BLaER1 (cell line): ENCODE results near the gene BBS2.

Source experiments
- H3K27ac ChIP-seq: shearing (Covaris generic); formaldehyde crosslinking; 2 replicates; pipeline ENCODE4 v1.8.1; 2022
- H3K27me3 ChIP-seq: shearing (Covaris generic); formaldehyde crosslinking; 2 replicates; pipeline ENCODE4 v1.8.1; 2022
- H3K36me3 ChIP-seq: shearing (Covaris generic); formaldehyde crosslinking; 2 replicates; pipeline ENCODE4 v1.8.1; 2022
- H3K4me1 ChIP-seq: shearing (Covaris generic); formaldehyde crosslinking; 2 replicates; pipeline ENCODE4 v1.8.1; 2022
- H3K4me2 ChIP-seq: shearing (Covaris generic); formaldehyde crosslinking; 2 replicates; pipeline ENCODE4 v1.8.1; 2022
- H3K4me3 ChIP-seq: shearing (Covaris generic); formaldehyde crosslinking; 2 replicates; pipeline ENCODE4 v1.8.1; 2022
- H3K9ac ChIP-seq: shearing (Covaris generic); formaldehyde crosslinking; 2 replicates; pipeline ENCODE4 v1.8.1; 2022
- H3K9me3 ChIP-seq: shearing (Covaris generic); formaldehyde crosslinking; 2 replicates; pipeline ENCODE4 v1.8.1; 2022
- H4K20me1 ChIP-seq: shearing (Covaris generic); formaldehyde crosslinking; 2 replicates; pipeline ENCODE4 v1.8.1; 2022
- Cebpa-rat ChIP-seq: shearing (Covaris generic); IDR thresholded peaks from 2 replicates; pipeline ENCODE4 v1.8.1; 2022

Gene BBS2

DNA sequence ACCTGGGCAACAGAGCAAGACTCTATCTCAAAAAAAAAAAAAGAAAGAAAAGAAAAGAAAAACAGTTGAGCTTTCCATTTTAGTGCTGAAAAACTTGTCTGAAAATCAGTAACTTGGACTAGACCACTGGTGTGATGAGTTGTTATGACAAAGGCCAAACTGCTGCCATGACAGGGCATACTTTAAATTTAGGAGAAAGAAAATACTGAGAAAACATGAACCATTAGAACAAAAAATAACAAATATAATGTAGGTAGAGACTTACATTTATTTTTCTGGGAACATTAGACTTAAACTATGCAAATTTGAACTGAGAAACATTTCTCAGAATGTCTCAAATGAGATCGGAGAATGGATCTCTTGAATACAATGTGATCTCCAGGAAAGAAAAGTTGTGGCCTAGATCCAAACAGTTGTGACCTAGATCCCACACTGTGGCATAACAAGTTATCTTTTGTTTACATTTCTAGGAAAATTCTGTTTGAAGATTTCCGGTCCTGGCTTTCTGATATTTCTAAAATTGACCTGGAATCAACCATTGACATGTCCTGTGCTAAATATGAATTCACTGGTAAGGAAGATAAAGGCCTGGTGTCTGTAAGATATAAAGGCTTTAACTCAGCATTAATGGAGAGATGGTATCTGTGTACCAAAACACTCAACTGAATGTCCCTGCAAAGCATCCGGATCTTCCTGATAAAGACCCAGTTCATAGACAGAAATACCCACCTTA lies 57.6 kb downstream of the BBS2 start:
- no peak overlapping the region for H3K4me3 ChIP-seq
- H3K36me3 ChIP-seq, result peaks cover 92% of the 10 kb centered on the region
- H3K27ac ChIP-seq, result no peak overlapping the region
- no peaks in the 10 kb centered on the region for H3K9me3 ChIP-seq
- no peak overlapping the region for H3K9ac ChIP-seq
- TF ChIP-seq Cebpa-rat, result no peak
- H3K27me3 ChIP-seq, result no peaks in the 10 kb centered on the region
- H3K4me1 ChIP-seq, result no peaks in the 10 kb centered on the region
- H4K20me1 ChIP-seq, result no peaks in the 10 kb centered on the region
- H3K4me2 ChIP-seq, result no peak overlapping the region

DNA sequence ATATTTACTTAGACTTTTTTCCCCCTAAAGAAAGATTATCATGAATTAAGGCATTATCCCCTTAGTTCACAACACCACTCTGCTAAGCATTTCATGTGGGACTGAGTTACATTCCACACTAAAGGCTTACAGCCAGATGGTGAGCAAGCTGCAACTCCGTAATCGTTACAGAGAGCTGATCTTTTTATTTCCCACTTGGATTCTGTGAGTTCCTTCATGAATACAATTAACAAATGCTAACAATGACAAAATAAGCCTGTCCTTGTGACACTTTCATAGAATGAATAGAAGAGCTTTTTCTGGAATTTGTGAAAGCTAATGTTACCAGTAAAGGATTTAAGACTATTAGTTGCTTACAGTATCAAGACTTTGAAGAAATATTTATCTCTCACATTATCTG lies 59.7 kb downstream of the BBS2 start:
- Histone ChIP-seq H3K9me3 (no peaks in the 10 kb centered on the region), H3K9ac (no peak overlapping the region), H3K4me3 (no peak overlapping the region), H4K20me1 (no peaks in the 10 kb centered on the region), H3K27me3 (no peaks in the 10 kb centered on the region), H3K36me3 (peaks cover 93% of the 10 kb centered on the region), H3K4me2 (no peak overlapping the region), H3K4me1 (no peaks in the 10 kb centered on the region), H3K27ac (no peak overlapping the region)
- TF ChIP-seq Cebpa-rat, result no peak

DNA sequence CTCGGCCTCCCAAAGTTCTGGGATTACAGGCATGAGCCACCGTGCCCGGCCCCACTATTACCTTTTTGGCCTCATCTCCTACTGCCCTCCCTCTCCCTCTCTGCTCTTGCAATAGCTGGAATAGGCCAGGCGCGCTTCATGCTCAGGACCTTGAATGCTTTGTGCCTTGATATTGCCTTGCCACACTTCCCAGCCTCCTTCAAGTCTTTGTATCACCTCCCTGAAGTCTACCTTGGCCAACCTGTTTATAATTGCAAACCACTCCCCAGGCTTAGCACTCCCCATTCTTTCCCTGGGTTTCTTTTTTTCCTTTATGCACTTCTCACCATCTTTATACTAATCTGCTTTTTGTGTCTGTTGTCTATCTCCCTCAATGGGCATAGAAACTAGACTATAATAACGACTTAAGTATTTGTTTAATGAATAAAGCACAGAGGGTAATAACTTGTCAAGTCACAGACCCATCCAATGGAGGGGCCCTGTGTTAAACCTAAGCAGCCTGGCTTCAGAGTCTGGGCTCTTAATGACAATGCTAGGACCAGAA lies 61.8 kb downstream of the BBS2 start:
- H3K27ac ChIP-seq, result no peak overlapping the region
- no peak overlapping the region for H3K4me3 ChIP-seq
- peaks cover 4% of the 10 kb centered on the region for H3K4me1 ChIP-seq
- no peaks in the 10 kb centered on the region for H3K27me3 ChIP-seq
- peaks cover 93% of the 10 kb centered on the region for H3K36me3 ChIP-seq
- TF ChIP-seq Cebpa-rat, result no peak
- no peak overlapping the region for H3K4me2 ChIP-seq
- H3K9me3 ChIP-seq, result no peaks in the 10 kb centered on the region
- H3K9ac ChIP-seq, result no peak overlapping the region
- H4K20me1 ChIP-seq, result peaks cover 3% of the 10 kb centered on the region; the same call in 1 of the 2 replicates

DNA sequence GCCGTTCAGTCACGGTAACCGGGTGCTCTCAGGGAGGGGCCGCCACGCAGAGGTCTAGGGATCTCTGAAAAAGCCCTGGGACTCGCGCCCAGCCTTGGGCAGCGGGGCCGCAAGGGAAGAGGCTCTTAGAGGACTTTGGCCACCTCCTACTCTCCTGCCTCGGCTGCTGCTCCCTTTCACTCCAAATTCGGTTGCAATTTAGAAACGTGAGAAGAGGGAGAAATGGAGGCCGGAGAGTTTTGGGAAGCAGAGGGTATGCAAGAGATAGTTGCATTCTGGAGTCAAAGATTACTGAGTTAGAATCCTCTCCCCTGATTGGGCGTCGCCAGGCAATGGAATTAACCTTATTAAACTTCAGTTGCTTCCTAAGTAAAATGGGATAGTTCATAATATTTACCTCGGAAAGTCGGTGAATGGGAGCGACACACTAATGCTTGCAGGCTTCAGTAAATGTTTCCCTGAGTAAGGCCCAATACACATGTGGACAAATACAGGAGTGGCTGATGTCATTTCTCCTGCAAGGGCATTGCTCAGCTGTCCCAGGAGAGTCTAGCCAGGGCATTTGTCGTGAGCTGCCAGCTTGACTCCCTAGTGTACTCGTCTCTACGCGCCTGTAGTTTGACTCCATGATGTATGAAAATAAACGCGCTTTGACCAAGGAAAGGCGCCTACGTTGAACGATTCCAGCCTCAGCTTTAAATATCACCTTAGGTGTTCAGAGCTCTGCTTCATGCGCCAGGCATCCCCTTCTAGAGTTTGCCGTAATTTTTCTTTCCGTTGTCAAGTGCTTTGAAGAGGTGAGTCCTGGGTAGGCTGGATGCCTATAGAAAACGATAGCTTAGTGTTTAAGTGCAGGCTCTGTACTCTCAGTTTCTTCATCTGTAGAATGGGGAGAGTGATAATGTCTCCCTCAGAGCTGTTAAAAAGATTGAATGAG lies 67.8 kb downstream of the BBS2 start:
- peaks cover 52% of the 10 kb centered on the region for H3K36me3 ChIP-seq
- peak overlapping the region; percentile 93 for H3K4me2 ChIP-seq
- peak overlapping the region; percentile 88 for H3K9ac ChIP-seq
- no peak for TF ChIP-seq Cebpa-rat
- H3K4me1 ChIP-seq, result peaks cover 35% of the 10 kb centered on the region
- H3K27me3 ChIP-seq, result no peaks in the 10 kb centered on the region
- H4K20me1 ChIP-seq, result peaks cover 51% of the 10 kb centered on the region
- no peaks in the 10 kb centered on the region for H3K9me3 ChIP-seq
- peak overlapping the region; percentile 75 for H3K27ac ChIP-seq
- peak overlapping the region; percentile 90 for H3K4me3 ChIP-seq

DNA sequence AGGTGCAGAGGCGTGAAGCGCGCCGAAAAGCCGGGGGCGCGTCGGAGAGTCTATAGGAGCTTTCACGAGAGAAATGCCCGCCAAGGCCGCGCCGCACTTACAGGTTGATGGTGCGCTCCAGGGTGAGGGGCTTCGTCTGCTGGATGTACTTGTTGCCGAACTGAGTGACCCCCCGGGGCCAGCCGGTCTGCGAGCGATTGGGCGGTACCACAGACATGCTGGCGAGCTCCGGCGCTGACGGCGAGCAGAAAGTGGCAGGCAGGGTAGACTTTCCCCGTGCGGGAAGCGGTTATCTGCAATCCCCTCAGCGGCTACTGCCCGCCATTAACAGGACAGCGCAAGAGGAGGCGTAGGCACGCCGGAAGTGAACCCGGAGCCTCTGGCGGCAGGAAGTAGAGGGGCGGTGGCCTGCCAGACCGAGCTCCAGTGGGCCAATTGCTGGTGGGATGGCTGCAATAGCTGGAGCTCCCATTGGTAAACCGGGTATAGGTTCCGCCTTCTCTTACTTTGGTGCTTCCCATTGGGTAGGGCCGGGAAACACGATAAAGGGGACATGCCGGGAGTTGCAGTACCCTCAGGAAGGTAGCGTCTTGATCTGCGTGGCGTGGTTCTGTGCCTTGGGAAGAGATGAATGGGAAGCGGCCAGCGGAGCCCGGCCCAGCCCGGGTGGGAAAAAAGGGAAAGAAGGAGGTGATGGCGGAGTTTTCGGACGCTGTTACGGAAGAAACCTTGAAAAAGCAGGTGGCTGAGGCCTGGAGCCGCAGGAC lies 68.7 kb downstream of the BBS2 start, which contains the start of the genes NUDT21 and OGFOD1:
TSS of gene NUDT21 (minus strand) at position 347 of the 767 bp plus-strand sequence. CDS start at position 217, 130 bp downstream.
TSS of gene OGFOD1 (plus strand) at position 569 of the 767 bp plus-strand sequence. CDS start at position 628, 59 bp downstream.
- H3K4me1 ChIP-seq, result peaks cover 35% of the 10 kb centered on the region
- peaks cover 56% of the 10 kb centered on the region for H4K20me1 ChIP-seq
- peak within 1 kb of the TSS; percentile 87 for H3K27ac ChIP-seq
- no peaks in the 10 kb centered on the region for H3K9me3 ChIP-seq
- peak within 1 kb of the TSS; percentile 90 for H3K4me3 ChIP-seq
- H3K27me3 ChIP-seq, result no peaks in the 10 kb centered on the region
- TF ChIP-seq Cebpa-rat, result no peak
- peak within 1 kb of the TSS; percentile 88 for H3K9ac ChIP-seq
- H3K36me3 ChIP-seq, result peaks cover 51% of the 10 kb centered on the region
- peak within 1 kb of the TSS; percentile 94 for H3K4me2 ChIP-seq

DNA sequence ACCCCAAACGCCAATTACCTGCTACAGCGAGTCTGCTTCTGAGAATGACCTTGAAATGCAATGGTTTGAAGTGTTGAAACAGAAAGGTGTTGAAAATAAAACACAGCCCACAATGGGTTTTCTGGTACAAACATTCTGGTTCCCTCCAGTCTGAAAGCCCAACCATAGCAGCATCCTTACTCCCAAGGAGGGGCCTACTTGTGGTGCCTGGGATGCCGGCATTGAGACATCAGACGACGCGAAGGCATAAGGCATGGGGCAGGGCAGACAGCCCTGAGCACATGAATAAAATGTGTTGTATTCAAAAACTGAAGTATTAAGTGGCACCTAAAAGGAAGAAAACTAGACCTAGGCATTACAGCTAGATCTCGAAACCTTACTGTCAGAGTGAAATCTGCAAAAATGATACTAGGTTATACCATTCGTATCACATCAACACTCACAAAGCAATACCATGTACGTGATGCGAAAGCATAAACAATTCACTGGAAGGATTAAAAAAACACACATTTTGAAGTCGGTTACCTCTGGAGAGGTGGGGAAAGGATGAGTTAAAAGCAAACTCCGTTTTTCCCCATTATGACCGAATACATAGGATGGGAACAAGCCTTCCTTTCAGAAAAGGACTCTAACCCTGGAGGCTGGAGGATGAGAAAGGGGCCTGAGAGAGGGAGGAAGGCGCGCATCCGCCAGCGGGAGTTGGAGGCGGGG lies 69.4 kb downstream of the BBS2 start:
- H4K20me1 ChIP-seq, result peaks cover 56% of the 10 kb centered on the region
- no peaks in the 10 kb centered on the region for H3K9me3 ChIP-seq
- peak overlapping the region; percentile 90 for H3K4me3 ChIP-seq
- TF ChIP-seq Cebpa-rat, result no peak
- peak overlapping the region; percentile 87 for H3K27ac ChIP-seq
- H3K4me1 ChIP-seq, result peaks cover 35% of the 10 kb centered on the region
- H3K4me2 ChIP-seq, result peak overlapping the region; percentile 94
- H3K27me3 ChIP-seq, result no peaks in the 10 kb centered on the region
- peaks cover 51% of the 10 kb centered on the region for H3K36me3 ChIP-seq
- H3K9ac ChIP-seq, result peak overlapping the region; percentile 88

DNA sequence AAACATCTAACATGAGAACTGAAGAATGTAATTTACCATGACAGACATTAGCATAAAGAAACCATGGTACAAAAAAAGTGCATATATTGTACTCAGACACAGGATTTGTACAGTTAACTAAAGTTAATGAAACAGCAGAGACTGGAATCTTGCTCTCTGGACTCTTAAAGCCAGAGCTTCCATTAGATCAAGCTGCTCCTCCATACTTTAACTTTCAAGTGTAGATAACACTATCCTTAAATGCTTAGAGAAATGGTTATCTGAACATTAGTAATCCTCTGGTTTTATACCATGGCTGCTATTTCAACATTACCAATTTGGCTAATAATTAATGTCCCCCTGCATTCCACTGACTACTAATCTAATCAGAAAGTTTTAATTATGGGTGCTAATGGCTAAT lies 71.8 kb downstream of the BBS2 start:
- H4K20me1 ChIP-seq, result peaks cover 53% of the 10 kb centered on the region
- H3K9ac ChIP-seq, result no peak overlapping the region
- H3K27me3 ChIP-seq, result no peaks in the 10 kb centered on the region
- TF ChIP-seq Cebpa-rat, result no peak
- H3K4me2 ChIP-seq, result peak overlapping the region; percentile 1; the same call in 1 of the 2 replicates
- H3K4me3 ChIP-seq, result no peak overlapping the region
- H3K4me1 ChIP-seq, result peaks cover 31% of the 10 kb centered on the region
- no peak overlapping the region for H3K27ac ChIP-seq
- H3K36me3 ChIP-seq, result peaks cover 51% of the 10 kb centered on the region
- no peaks in the 10 kb centered on the region for H3K9me3 ChIP-seq

DNA sequence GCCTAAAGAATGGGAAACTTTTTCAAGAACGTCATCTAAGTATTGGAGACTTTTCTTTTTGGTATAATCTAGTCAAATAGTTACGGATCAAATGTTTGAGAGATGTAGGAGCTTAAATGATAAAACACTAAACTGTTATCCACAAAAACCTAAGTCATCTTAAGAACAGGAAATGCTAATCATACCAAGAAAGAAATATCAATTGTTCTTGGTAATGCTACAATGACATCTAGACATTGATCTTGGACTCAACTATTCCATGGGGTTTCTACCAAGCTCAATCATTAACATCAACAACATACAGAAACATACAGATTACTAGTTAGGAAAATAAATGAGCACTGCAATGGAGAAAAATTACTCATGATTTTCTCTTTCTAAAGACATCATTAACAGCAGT lies 72.5 kb downstream of the BBS2 start:
- TF ChIP-seq Cebpa-rat, result no peak
- Histone ChIP-seq H3K36me3 (peaks cover 55% of the 10 kb centered on the region), H3K9ac (no peak overlapping the region)

DNA sequence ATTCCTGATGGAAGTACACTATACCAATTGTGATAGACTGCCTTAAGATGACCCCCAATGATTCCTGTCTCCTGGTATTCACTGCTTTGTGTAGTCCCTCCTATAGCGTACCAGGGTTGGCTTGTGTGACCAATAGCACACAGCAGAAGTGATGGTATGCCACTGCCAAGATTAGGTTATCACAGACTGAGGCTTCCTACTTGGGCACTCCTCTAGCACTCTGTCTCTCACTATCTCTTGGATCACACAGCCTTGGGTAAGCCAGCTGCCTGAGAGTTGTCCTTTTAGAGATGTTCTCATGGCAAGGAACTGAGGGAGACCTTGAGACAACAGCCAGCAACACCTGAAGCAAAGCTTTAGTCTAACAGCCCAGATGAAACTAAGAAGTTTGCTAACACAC lies 81.8 kb downstream of the BBS2 start:
- peaks cover 40% of the 10 kb centered on the region; the same call in 1 of the 2 replicates for H4K20me1 ChIP-seq
- peaks cover 92% of the 10 kb centered on the region for H3K36me3 ChIP-seq
- no peak overlapping the region for H3K4me2 ChIP-seq
- no peaks in the 10 kb centered on the region for H3K27me3 ChIP-seq
- no peaks in the 10 kb centered on the region for H3K9me3 ChIP-seq
- H3K4me1 ChIP-seq, result no peaks in the 10 kb centered on the region
- H3K9ac ChIP-seq, result no peak overlapping the region
- H3K27ac ChIP-seq, result no peak overlapping the region
- TF ChIP-seq Cebpa-rat, result no peak
- H3K4me3 ChIP-seq, result no peak overlapping the region

More for the DNA sequence above, 72.5 kb downstream of the BBS2 start:
- Histone ChIP-seq H3K27ac (no peak overlapping the region), H3K27me3 (no peaks in the 10 kb centered on the region), H3K9me3 (no peaks in the 10 kb centered on the region), H3K4me1 (peaks cover 24% of the 10 kb centered on the region), H4K20me1 (peaks cover 46% of the 10 kb centered on the region), H3K4me3 (no peak overlapping the region), H3K4me2 (no peak overlapping the region)
